Measurements from ENCODE around the gene MTNR1A. TPM values are rescaled to one million over a fixed set of nuclear protein-coding genes. Genes with fewer than 3 reads are reported as not detected.
"Not testable (repeated sequence)": the region's sequence is repeated elsewhere in the genome, so short reads cannot be mapped to it uniquely, and the experiment has no call there.

MTNR1A gene
- total RNA-seq, 2 donors from 2014 or later = 1.3 to 1.6 TPM

GRCh38 chr4:186534056-186534455 is 21.3 kb downstream of the MTNR1A start:
- Histone ChIP-seq H3K27me3 (no peaks in the 10 kb centered on the region), H3K36me3 (replicated peaks in 1 of 2; ENCODE audit: insufficient read depth in 1 of 2, low read depth in 2 of 2) (no peaks in the 10 kb centered on the region), H3K9me3 (no peaks in the 10 kb centered on the region), H3K27ac (no peak overlapping the region), H3K4me1 (no peaks in the 10 kb centered on the region), H3K4me3 (no peak overlapping the region)
- TF ChIP-seq CTCF (IDR thresholded peaks at IDR 0.05) = no peak
- intact Hi-C loops (cut with DNase I) = no loop called here
- WGBS, 2 donors = 94 to 96% methylated on average over 21 of the region's 21 CpGs
- DNase-seq (no peak), ATAC-seq (no peak)

- WGBS, 2 donors = 89 to 99% methylated on average over 3 of the region's 4 CpGs
- H3K4me3 ChIP-seq = not testable (repeated sequence)
These were observed 31.4 kb downstream of the MTNR1A start for GRCh38 chr4:186523927-186524326.

GRCh38 chr4:186516287-186516686 is 39.1 kb downstream of the MTNR1A start:
- ATAC-seq = no peak

More at GRCh38 chr4:186523927-186524326, 31.4 kb downstream of the MTNR1A start:
- H3K9me3 ChIP-seq; H3K4me1 ChIP-seq; ATAC-seq; intact Hi-C loops (cut with DNase I); DNase-seq; H3K36me3 ChIP-seq (replicated peaks in 1 of 2; ENCODE audit: insufficient read depth in 1 of 2, low read depth in 2 of 2); H3K27ac ChIP-seq; H3K27me3 ChIP-seq: not testable (repeated sequence)

GRCh38 chr4:186514271-186514950 is 41.0 kb downstream of the MTNR1A start:
- Histone ChIP-seq H3K36me3 (replicated peaks in 1 of 2; ENCODE audit: insufficient read depth in 1 of 2, low read depth in 2 of 2) (no peaks in the 10 kb centered on the region), H3K4me3 (no peak overlapping the region), H3K9me3 (peaks cover 0 to 10% (median 0%) of the 10 kb centered on the region in 3 donors), H3K27me3 (no peaks in the 10 kb centered on the region), H3K4me1 (no peaks in the 10 kb centered on the region), H3K27ac (no peak overlapping the region)
- 62 to 70% methylated on average over 6 to 8 of the region's 8 CpGs for WGBS, 2 donors
- TF ChIP-seq CTCF (IDR thresholded peaks at IDR 0.05) (no peak), POLR2A (IDR thresholded peaks at IDR 0.05) (no peak)
- ATAC-seq (no peak), DNase-seq (no peak)
- intact Hi-C loops (cut with DNase I) = no loop called here

More at GRCh38 chr4:186516287-186516686, 39.1 kb downstream of the MTNR1A start:
- no peaks in the 10 kb centered on the region for H3K27me3 ChIP-seq
- H3K27ac ChIP-seq = no peak overlapping the region
- no peak overlapping the region for H3K4me3 ChIP-seq
- TF ChIP-seq CTCF (IDR thresholded peaks at IDR 0.05) (no peak), POLR2A (IDR thresholded peaks at IDR 0.05) (no peak)
- 59 to 63% methylated on average over 3 to 4 of the region's 4 CpGs for WGBS, 2 donors
- intact Hi-C loops (cut with DNase I) = no loop called here
- DNase-seq = no peak
- no peaks in the 10 kb centered on the region for H3K9me3 ChIP-seq
- H3K4me1 ChIP-seq = no peaks in the 10 kb centered on the region
- H3K36me3 ChIP-seq (replicated peaks in 1 of 2; ENCODE audit: insufficient read depth in 1 of 2, low read depth in 2 of 2) = no peaks in the 10 kb centered on the region

GRCh38 chr4:186504771-186505170 is 50.6 kb downstream of the MTNR1A start:
- DNase-seq; H3K36me3 ChIP-seq (replicated peaks in 1 of 2; ENCODE audit: insufficient read depth in 1 of 2, low read depth in 2 of 2); H3K27ac ChIP-seq; H3K9me3 ChIP-seq; H3K27me3 ChIP-seq; intact Hi-C loops (cut with DNase I); ATAC-seq; H3K4me3 ChIP-seq; H3K4me1 ChIP-seq: not testable (repeated sequence)
- 85 to 86% methylated on average over 8 of the region's 8 CpGs for WGBS, 2 donors

- DNase-seq (no peak), ATAC-seq (no peak)
- H3K27ac ChIP-seq = no peak overlapping the region
- H3K9me3 ChIP-seq = no peaks in the 10 kb centered on the region
- WGBS, 2 donors = 35 to 53% methylated on average over 2 of the region's 2 CpGs
- H3K4me3 ChIP-seq = no peak overlapping the region
- H3K36me3 ChIP-seq (replicated peaks in 1 of 2; ENCODE audit: insufficient read depth in 1 of 2, low read depth in 2 of 2) = no peaks in the 10 kb centered on the region
- H3K4me1 ChIP-seq = no peaks in the 10 kb centered on the region
- no peaks in the 10 kb centered on the region for H3K27me3 ChIP-seq
- TF ChIP-seq CTCF (IDR thresholded peaks at IDR 0.05) (no peak), POLR2A (IDR thresholded peaks at IDR 0.05) (no peak)
- intact Hi-C loops (cut with DNase I) = no loop called here
These were observed 53.1 kb downstream of the MTNR1A start for GRCh38 chr4:186502231-186502630.
